Measurements from ENCODE around the gene SEL1L.

DNA sequence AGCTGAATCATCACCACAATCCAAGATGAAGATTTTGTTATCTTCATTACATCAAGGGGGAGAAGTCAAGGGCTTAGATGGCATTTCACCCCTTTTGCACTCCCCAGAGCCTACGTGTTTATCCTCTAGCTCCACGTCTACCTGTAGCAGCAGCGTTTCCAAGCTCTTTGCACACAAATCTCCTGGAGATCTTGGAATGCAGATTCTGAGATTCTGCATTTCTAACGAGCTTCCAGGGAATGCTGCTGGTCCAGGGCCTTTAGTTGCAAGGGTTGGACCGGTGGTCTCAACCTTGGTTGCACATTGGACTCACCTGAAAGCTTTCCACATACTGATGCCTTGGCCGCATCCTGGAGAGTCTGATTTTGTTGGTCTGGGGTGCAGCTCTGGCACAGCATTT is 84.1 kb downstream of the SEL1L start:
- TF ChIP-seq, protein P1, sequence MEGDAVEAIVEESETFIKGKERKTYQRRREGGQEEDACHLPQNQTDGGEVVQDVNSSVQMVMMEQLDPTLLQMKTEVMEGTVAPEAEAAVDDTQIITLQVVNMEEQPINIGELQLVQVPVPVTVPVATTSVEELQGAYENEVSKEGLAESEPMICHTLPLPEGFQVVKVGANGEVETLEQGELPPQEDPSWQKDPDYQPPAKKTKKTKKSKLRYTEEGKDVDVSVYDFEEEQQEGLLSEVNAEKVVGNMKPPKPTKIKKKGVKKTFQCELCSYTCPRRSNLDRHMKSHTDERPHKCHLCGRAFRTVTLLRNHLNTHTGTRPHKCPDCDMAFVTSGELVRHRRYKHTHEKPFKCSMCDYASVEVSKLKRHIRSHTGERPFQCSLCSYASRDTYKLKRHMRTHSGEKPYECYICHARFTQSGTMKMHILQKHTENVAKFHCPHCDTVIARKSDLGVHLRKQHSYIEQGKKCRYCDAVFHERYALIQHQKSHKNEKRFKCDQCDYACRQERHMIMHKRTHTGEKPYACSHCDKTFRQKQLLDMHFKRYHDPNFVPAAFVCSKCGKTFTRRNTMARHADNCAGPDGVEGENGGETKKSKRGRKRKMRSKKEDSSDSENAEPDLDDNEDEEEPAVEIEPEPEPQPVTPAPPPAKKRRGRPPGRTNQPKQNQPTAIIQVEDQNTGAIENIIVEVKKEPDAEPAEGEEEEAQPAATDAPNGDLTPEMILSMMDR (IDR thresholded peaks at IDR 0.05) = no peak
- no peak for TF ChIP-seq POLR2A (IDR thresholded peaks at IDR 0.05)

Measured in lower leg skin (tissue), 3 donors.